HL-60 (cell line): Measurements from ENCODE around the gene GPC3.

ENCODE experiments used
- DNase-seq, 2 experiments: peaks; one replicate each; pipeline ENCODE4 v3.0.0-alpha.2; 2010 to 2020; ENCODE audit warnings: low read depth in 1 of 2, low spot score in 1 of 2
- H3K27ac ChIP-seq: fragments of 250-450 bp; sonication (Bioruptor Pico); replicated peaks from 2 replicates; pipeline ENCODE4 v1.5.1; 2020; ENCODE audit warnings: mild to moderate bottlenecking, moderate library complexity
- H3K27me3 ChIP-seq: fragments of 250-450 bp; sonication (Bioruptor Pico); 2 replicates; pipeline ENCODE4 v1.5.1; 2021; ENCODE audit warnings: mild to moderate bottlenecking, moderate library complexity; ENCODE audit not compliant: insufficient read depth, poor library complexity, severe bottlenecking
- H3K4me3 ChIP-seq: replicated peaks from 2 replicates; pipeline ENCODE4 v1.5.1; 2011; ENCODE audit warnings: mild to moderate bottlenecking, control low read depth, low read length; ENCODE audit not compliant: insufficient read depth
- GABPA ChIP-seq: IDR thresholded peaks from 2 replicates; pipeline ENCODE4 v1.6.1; 2012; ENCODE audit warnings: low read depth
- POLR2AphosphoS5 ChIP-seq: IDR thresholded peaks from 2 replicates; pipeline ENCODE4 v1.6.1; 2012; ENCODE audit warnings: low read depth
- REST ChIP-seq: IDR thresholded peaks from 2 replicates; pipeline ENCODE4 v1.6.1; 2012; ENCODE audit warnings: low read depth; ENCODE audit not compliant: insufficient replicate concordance
- SPI1 ChIP-seq: IDR thresholded peaks from 2 replicates; pipeline ENCODE4 v1.6.1; 2012; ENCODE audit warnings: low read depth, mild to moderate bottlenecking, borderline replicate concordance
- TF ChIP-seq, protein P1 (sequence below): IDR thresholded peaks from one replicate; pipeline ENCODE4 v1.5.1; 2011; ENCODE audit warnings: low read length, control low read depth, inconsistent platforms; ENCODE audit not compliant: insufficient read depth

GPC3 gene

DNA sequence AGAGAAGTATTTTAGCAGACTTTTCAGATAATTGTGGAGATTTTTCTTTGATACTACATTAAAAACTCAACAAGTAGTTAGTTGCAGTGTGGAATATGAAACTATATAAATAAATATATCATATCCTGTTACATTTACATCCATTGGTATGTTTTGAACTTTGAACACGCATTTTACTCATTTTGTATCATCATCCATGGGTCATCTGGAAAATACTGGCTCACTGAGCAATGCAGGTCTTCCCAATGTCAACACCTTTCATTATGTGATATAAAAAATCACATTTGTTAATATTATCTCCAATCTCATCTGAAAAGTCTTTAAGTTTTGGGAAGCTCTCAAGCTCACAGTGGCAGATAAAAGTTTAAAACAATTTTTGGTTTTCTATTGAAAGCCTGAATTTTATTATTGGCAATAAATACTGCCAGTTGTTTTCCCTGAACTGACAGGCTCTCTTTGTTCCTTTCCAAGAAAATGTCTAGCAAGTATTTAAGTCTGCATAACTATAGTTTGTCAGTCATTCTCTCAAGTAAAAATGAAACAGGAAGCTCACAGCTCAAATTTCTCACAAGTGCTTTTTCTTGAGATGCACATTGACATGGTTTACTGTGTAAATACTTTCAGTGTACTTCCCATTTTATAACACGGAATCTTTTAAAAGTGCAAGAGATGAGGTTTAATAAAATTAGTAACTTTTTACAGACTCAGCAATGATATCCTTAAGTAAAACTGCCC is 386.6 kb downstream of the GPC3 start:
- Histone ChIP-seq H3K27ac (no peak overlapping the region), H3K4me3 (no peak overlapping the region), H3K27me3 (no peaks in the 10 kb centered on the region)
- DNase-seq: no peak
- TF ChIP-seq, protein P1, sequence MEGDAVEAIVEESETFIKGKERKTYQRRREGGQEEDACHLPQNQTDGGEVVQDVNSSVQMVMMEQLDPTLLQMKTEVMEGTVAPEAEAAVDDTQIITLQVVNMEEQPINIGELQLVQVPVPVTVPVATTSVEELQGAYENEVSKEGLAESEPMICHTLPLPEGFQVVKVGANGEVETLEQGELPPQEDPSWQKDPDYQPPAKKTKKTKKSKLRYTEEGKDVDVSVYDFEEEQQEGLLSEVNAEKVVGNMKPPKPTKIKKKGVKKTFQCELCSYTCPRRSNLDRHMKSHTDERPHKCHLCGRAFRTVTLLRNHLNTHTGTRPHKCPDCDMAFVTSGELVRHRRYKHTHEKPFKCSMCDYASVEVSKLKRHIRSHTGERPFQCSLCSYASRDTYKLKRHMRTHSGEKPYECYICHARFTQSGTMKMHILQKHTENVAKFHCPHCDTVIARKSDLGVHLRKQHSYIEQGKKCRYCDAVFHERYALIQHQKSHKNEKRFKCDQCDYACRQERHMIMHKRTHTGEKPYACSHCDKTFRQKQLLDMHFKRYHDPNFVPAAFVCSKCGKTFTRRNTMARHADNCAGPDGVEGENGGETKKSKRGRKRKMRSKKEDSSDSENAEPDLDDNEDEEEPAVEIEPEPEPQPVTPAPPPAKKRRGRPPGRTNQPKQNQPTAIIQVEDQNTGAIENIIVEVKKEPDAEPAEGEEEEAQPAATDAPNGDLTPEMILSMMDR: no peak
- TF ChIP-seq GABPA: no peak
- TF ChIP-seq SPI1: no peak
- no peak for TF ChIP-seq REST
- no peak for TF ChIP-seq POLR2AphosphoS5

GRCh38 chrX:133594156-133594555 is 391.2 kb downstream of the GPC3 start:
- no peak overlapping the region for H3K27ac ChIP-seq
- H3K4me3 ChIP-seq: no peak overlapping the region
- no peak for DNase-seq
- no peak for TF ChIP-seq SPI1
- TF ChIP-seq, protein P1: no peak
- H3K27me3 ChIP-seq: no peaks in the 10 kb centered on the region

GRCh38 chrX:133593531-133593930 is 391.9 kb downstream of the GPC3 start:
- TF ChIP-seq POLR2AphosphoS5: no peak
- no peak for TF ChIP-seq GABPA
- TF ChIP-seq, protein P1: no peak
- no peak for TF ChIP-seq REST
- no peak for TF ChIP-seq SPI1
- H3K27me3 ChIP-seq: no peaks in the 10 kb centered on the region
- DNase-seq: no peak

More at GRCh38 chrX:133593531-133593930, 391.9 kb downstream of the GPC3 start:
- Histone ChIP-seq H3K27ac (no peak overlapping the region), H3K4me3 (no peak overlapping the region)
